PC-9 (cell line): ENCODE results near the gene ESPNL. TPM values are rescaled to one million over a fixed set of nuclear protein-coding genes. Genes with fewer than 3 reads are reported as not detected.

Experiments used
- BruUV-seq: library from RNA; stranded (reverse); fragments of 400-500 nt; replicated peaks from 2 replicates; lab custom pipeline; 2021; lab: Mats Ljungman, UMichigan
- CTCF ChIA-PET: fragments of 300-600 bp; sonication (Branson Sonifier 250); formaldehyde crosslinking; loops from one replicate; lab custom pipeline; 2022; ENCODE audit warnings: antibody characterized with exemption; lab: Charles Lee
- POLR2A ChIA-PET: fragments of 300-600 bp; sonication (Branson Sonifier 250); formaldehyde crosslinking; loops from one replicate; lab custom pipeline; 2022; ENCODE audit warnings: antibody characterized with exemption; ENCODE audit not compliant: unreplicated experiment; lab: Charles Lee
- DNase-seq, 2 experiments: peaks; one replicate each; pipeline versions ENCODE4 v3.0.0 to v3.0.0-alpha.2; 2015 to 2022; ENCODE audit warnings: mixed read lengths in 1 of 2
- H2AFZ ChIP-seq: fragments of 200-600 bp; sonication (generic); 2 replicates; pipeline ENCODE4 v1.8.1; 2017; ENCODE audit warnings: antibody characterized with exemption
- H3F3A ChIP-seq: fragments of 200-600 bp; sonication (generic); 2 replicates; pipeline ENCODE4 v1.8.1; 2017; ENCODE audit warnings: antibody characterized with exemption, mild to moderate bottlenecking, low read depth; ENCODE audit not compliant: insufficient read depth
- H3K27ac ChIP-seq: fragments of 200-600 bp; sonication (generic); 2 replicates; pipeline ENCODE4 v1.6.1; 2016; ENCODE audit warnings: mixed run types
- H3K27me3 ChIP-seq: fragments of 200-600 bp; sonication (generic); 2 replicates; pipeline ENCODE4 v1.6.1; 2016; ENCODE audit warnings: low read depth, mixed run types; ENCODE audit not compliant: insufficient read depth
- H3K36me3 ChIP-seq: fragments of 200-600 bp; sonication (generic); 2 replicates; pipeline ENCODE4 v1.6.1; 2016; ENCODE audit warnings: low read depth, mixed run types
- H3K4me1 ChIP-seq: fragments of 200-600 bp; sonication (generic); replicated peaks from 2 replicates; pipeline ENCODE4 v1.6.1; 2016; ENCODE audit warnings: mixed run types; ENCODE audit not compliant: insufficient read depth
- H3K4me2 ChIP-seq: fragments of 200-600 bp; sonication (generic); 2 replicates; pipeline ENCODE4 v1.6.1; 2017; ENCODE audit warnings: mixed run types
- H3K4me3 ChIP-seq: fragments of 200-600 bp; sonication (generic); 2 replicates; pipeline ENCODE4 v1.6.1; 2016; ENCODE audit warnings: mixed run types
- H3K79me2 ChIP-seq: fragments of 200-600 bp; sonication (generic); 2 replicates; pipeline ENCODE4 v1.6.1; 2017; ENCODE audit warnings: low read depth, mixed run types
- H3K9me2 ChIP-seq: fragments of 200-600 bp; sonication (generic); 2 replicates; pipeline ENCODE4 v1.8.1; 2017; ENCODE audit warnings: mild to moderate bottlenecking; ENCODE audit not compliant: insufficient read depth
- H3K9me3 ChIP-seq: fragments of 200-600 bp; sonication (generic); 2 replicates; pipeline ENCODE4 v1.8.1; 2016; ENCODE audit warnings: low read depth; ENCODE audit not compliant: insufficient read depth
- H4K20me1 ChIP-seq: fragments of 200-600 bp; sonication (generic); 2 replicates; pipeline ENCODE4 v1.8.1; 2017; ENCODE audit not compliant: insufficient read depth
- EZH2 ChIP-seq: fragments of 200-600 bp; sonication (generic); IDR thresholded peaks from 2 replicates; pipeline ENCODE4 v1.8.0; 2017; ENCODE audit warnings: antibody characterized with exemption, low read depth
- intact Hi-C: fragments of 100-400 bp; cut with micrococcal nuclease; formaldehyde crosslinking; loops from one replicate; pipeline ENCODE4 v1.10.0; 2022; ENCODE audit not compliant: unreplicated experiment
- total RNA-seq: library from RNA; stranded (reverse); gene quantifications from 2 replicates; pipeline ENCODE4 v1.2.3, GENCODE V29; 2021
- TF ChIP-seq, protein P1 (sequence below): fragments of 200-600 bp; sonication (generic); conservative IDR thresholded peaks from 2 replicates; pipeline ENCODE4 v1.6.1; 2017; ENCODE audit warnings: mixed run types, antibody characterized with exemption, mild to moderate bottlenecking, moderate library complexity

The ESPNL gene
- total RNA-seq, 1 experiment from 2014 or later, result 1.1 TPM

DNA sequence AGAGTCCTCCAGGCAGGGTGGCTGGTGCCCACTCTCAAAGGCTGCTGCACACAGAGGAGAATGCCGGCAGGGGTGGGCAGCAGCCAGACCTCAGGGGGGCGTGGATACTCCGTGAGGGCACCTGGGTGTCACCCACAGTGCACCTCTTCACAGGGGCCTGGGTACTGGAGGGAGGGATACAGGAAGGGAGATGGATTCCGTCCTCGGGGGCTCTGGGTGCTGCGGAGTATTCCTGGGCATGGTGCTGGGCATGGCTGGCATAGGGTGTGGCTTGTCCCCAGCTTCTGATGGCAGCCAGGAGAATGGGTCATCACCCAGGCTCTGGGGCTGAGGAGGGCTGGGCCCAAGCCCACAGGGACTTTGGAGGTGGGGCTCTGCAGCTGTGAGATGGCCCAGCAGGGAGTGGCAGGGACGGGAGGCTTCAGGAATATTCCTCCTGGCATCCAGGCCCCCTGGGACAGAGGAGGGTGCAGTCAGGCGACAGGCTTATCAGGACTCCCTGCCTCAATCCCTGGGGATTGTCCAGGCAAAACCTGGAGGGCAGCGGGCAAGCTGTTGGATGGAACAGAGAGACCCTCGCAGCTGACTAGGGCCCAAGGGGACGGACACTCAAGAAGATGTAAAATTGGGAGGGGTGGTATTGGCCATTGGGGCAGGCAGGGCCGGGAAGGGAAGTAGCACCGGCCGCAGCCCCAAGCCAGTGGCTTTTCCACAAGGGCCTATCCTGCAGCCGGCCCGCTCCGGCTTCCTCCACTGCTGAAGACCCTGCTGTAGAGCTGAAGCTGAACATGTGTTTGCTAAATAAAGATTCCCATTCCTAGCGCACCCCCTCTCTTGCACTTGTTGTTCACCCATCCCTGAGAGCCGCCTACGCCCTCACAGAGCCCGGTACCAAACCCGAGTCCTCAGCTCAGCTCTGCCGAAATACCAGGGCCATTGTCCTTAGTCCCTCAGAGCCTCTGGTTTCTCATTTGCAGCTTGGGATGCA, 32.6 kb downstream of the ESPNL start:
- Histone ChIP-seq H3F3A (peaks cover 18% of the 10 kb centered on the region; the same call in 1 of the 2 replicates), H3K4me2 (no peak overlapping the region), H3K9me3 (no peaks in the 10 kb centered on the region), H4K20me1 (no peaks in the 10 kb centered on the region), H3K27me3 (no peaks in the 10 kb centered on the region), H3K79me2 (no peaks in the 10 kb centered on the region), H3K9me2 (no peaks in the 10 kb centered on the region), H3K36me3 (no peaks in the 10 kb centered on the region), H3K4me1 (peaks cover 12% of the 10 kb centered on the region), H3K27ac (no peak overlapping the region), H2AFZ (no peak overlapping the region), H3K4me3 (no peak overlapping the region)
- ChIA-PET CTCF (interaction anchor here (0.5 kb wide), 1 partner anchor 488 kb away, joined by 4 read pairs; no protein-coding TSS in a partner anchor), POLR2A (no interaction called here)
- intact Hi-C loops, result no loop called here
- TF ChIP-seq EZH2, result no peak
- TF ChIP-seq, protein P1, sequence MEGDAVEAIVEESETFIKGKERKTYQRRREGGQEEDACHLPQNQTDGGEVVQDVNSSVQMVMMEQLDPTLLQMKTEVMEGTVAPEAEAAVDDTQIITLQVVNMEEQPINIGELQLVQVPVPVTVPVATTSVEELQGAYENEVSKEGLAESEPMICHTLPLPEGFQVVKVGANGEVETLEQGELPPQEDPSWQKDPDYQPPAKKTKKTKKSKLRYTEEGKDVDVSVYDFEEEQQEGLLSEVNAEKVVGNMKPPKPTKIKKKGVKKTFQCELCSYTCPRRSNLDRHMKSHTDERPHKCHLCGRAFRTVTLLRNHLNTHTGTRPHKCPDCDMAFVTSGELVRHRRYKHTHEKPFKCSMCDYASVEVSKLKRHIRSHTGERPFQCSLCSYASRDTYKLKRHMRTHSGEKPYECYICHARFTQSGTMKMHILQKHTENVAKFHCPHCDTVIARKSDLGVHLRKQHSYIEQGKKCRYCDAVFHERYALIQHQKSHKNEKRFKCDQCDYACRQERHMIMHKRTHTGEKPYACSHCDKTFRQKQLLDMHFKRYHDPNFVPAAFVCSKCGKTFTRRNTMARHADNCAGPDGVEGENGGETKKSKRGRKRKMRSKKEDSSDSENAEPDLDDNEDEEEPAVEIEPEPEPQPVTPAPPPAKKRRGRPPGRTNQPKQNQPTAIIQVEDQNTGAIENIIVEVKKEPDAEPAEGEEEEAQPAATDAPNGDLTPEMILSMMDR, result no peak
- DNase-seq, result no peak
- no TSS peak for BruUV-seq

DNA sequence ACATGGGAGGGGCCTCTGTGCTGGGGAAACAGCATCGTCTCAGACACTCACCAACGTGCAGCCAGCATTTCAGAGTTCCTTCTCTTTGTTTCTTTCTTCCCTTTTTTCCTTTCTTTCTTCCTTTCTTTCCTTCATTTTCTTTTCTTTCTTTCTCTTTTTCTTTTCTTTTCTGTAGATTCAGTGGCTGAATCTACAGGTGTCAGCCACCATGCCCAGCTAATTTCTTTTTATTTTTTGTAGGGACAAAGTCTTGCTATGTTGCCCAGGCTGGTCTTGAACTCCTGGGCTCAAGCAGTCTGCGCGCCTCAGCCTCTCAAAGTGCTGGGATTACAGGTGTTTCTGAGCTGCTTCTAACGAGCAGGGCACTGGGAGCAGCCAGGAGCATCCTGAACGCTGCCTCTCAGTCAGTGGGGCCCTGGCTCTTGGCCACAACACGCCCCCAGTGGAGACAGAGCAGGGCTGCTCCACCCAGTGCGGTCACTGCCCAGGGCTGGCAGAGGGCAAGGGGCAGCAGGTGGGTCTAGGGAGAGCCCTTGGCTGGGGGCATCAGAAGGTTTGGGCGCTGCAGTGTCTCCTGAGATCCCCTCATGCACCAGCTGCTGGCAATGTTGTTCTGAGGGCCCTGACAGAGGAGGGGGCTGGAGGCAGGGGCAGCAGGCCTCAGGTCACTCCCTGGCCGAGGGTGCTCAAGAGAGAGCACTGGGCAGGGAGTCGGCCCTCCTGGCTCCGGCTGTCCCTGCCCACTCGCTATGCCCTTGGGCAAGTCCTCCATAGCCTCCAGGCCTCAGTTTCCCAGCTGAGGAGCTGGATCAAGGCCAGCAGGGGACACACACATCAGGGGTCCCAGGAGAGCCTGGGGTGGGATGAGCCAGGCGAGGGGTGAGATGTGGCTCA, 33.6 kb downstream of the ESPNL start:
- H3K4me2 ChIP-seq, result no peak overlapping the region
- DNase-seq, result no peak
- CTCF ChIA-PET, result interaction anchor here (0.5 kb wide), 1 partner anchor 487 kb away, joined by 4 read pairs; no protein-coding TSS in a partner anchor
- no peak overlapping the region for H3K27ac ChIP-seq
- no TSS peak for BruUV-seq
- H4K20me1 ChIP-seq, result no peaks in the 10 kb centered on the region
- POLR2A ChIA-PET, result no interaction called here
- no peaks in the 10 kb centered on the region for H3K36me3 ChIP-seq
- no peak overlapping the region for H3K4me3 ChIP-seq
- no peaks in the 10 kb centered on the region for H3K9me3 ChIP-seq
- no peaks in the 10 kb centered on the region for H3K9me2 ChIP-seq
- no peaks in the 10 kb centered on the region for H3K27me3 ChIP-seq
- H3F3A ChIP-seq, result peaks cover 19% of the 10 kb centered on the region; the same call in 1 of the 2 replicates
- TF ChIP-seq EZH2, result no peak
- TF ChIP-seq, protein P1, result no peak
- H3K79me2 ChIP-seq, result no peaks in the 10 kb centered on the region
- H3K4me1 ChIP-seq, result peaks cover 22% of the 10 kb centered on the region
- no peak overlapping the region for H2AFZ ChIP-seq
- intact Hi-C loops, result no loop called here

DNA sequence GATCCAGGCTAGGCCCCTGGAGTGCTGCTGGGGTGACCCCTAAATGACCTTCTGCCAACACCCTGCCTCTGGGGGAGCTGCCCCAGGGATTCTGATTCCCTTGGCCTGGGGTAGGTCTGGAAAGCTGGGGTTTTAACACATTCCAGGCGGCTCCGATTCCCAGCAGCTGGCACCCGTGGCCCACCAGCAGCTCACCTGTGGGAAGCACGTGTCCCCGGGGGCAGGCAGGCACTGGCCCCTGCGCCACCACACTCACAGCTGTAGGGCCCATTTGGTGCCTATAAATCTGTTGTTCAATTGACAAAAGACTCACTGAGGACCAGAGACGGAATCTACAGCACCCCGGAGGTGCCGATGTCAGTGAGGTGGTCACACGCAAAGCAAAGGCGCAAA, 34.2 kb downstream of the ESPNL start:
- Histone ChIP-seq H3K4me3 (no peak overlapping the region), H4K20me1 (no peaks in the 10 kb centered on the region), H3K4me1 (peaks cover 28% of the 10 kb centered on the region), H3K9me2 (no peaks in the 10 kb centered on the region), H3K9me3 (no peaks in the 10 kb centered on the region), H3F3A (peaks cover 19% of the 10 kb centered on the region; the same call in 1 of the 2 replicates), H3K27me3 (no peaks in the 10 kb centered on the region), H3K27ac (no peak overlapping the region), H3K4me2 (no peak overlapping the region), H3K79me2 (no peaks in the 10 kb centered on the region), H3K36me3 (no peaks in the 10 kb centered on the region), H2AFZ (no peak overlapping the region)
- ChIA-PET CTCF (interaction anchor here (0.8 kb wide), 1 partner anchor 87 kb away, joined by 3 read pairs; no protein-coding TSS in a partner anchor), POLR2A (no interaction called here)
- intact Hi-C loops, result no loop called here
- no TSS peak for BruUV-seq
- DNase-seq, result no peak
- TF ChIP-seq, protein P1, result no peak
- no peak for TF ChIP-seq EZH2
